ENCODE data around the gene MEGF9.

Gene MEGF9

DNA sequence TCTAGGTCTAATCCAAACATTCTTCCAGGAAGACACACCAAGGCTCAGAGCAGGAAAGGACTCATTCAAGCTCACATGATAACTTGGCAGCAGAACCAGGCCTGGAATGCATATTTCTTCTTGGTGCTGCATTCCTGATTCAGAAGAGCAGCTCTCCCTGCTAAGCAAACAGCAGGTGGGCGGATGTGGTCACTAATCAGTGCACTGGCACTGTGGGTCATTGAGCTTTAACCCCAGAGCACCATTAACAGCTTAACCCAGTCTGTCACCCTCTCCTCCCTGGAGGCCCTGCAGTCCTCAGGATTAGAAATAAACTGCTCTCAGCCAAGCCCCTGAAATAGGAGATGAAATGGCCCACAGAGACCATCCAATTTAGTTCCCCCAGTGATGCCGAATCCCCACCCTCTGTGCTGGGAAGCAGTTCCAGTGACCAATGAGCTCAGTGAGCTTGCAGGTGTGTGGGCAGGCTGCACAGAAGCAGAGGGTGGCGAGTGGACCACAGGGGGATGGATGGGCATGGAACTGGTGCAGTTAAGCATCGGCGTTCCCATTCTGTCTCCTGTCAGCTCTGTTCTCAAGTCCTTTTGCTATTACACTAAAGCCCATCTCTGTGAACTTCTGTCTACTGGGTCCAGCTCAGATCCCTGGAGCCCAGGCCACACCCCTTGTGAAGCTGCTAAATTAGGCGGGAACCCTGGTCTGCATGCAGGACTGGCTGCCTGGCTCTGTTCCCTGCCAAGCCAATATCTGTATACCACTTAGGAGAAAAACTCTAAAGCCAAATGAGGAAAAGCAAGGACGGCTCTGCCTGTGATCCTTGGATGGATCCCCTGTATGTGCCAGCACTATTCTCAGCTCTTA is 16.6 kb upstream of the MEGF9 start:
- Histone ChIP-seq H3K79me2 (ENCODE audit: control insufficient read depth, insufficient read depth, low read length, unreplicated experiment) (no peaks in the 10 kb centered on the region), H3K27me3 (ENCODE audit: insufficient read depth, low read length) (no peaks in the 10 kb centered on the region), H3K4me3 (ENCODE audit: low read depth, low read length) (no peak overlapping the region), H3K4me1 (ENCODE audit: control insufficient read depth, insufficient read depth, low read length, unreplicated experiment) (peaks cover 29% of the 10 kb centered on the region), H3K27ac (ENCODE audit: low read depth, low read length) (no peak overlapping the region), H3K36me3 (ENCODE audit: insufficient read depth, low read length) (no peaks in the 10 kb centered on the region), H2AFZ (ENCODE audit: low read length, unreplicated experiment) (no peak overlapping the region)

- H3K4me1 ChIP-seq (ENCODE audit: control insufficient read depth, insufficient read depth, low read length, unreplicated experiment) = peaks cover 22% of the 10 kb centered on the region
- H3K27ac ChIP-seq (ENCODE audit: low read depth, low read length) = no peak overlapping the region
- H2AFZ ChIP-seq (ENCODE audit: low read length, unreplicated experiment) = no peak overlapping the region
Measured at GRCh38 chr9:120729791-120730241, 15.5 kb upstream of the MEGF9 start.

DNA sequence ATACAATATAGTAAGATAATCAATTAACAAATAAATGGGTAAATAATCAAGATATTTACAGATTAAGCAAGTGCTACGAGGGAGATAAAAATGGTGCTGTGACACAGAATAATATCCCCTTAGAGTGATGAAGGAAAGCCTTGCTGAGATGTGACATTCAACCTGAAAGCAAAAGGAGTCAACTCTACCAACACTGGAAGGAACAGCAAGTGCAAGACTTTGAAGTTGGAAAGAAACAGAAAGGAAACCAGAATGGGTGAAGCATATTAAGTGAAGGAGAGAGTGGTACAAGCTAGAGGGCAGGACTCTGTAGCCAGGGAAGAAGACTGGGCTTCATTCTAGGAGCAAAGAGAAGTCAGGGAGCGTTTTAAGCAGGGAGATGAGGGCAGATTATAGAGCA is 12.2 kb upstream of the MEGF9 start:
- Histone ChIP-seq H3K4me1 (ENCODE audit: control insufficient read depth, insufficient read depth, low read length, unreplicated experiment) (peaks cover 18% of the 10 kb centered on the region), H3K36me3 (ENCODE audit: insufficient read depth, low read length) (no peaks in the 10 kb centered on the region), H3K27ac (ENCODE audit: low read depth, low read length) (no peak overlapping the region), H2AFZ (ENCODE audit: low read length, unreplicated experiment) (no peak overlapping the region), H3K27me3 (ENCODE audit: insufficient read depth, low read length) (no peaks in the 10 kb centered on the region), H3K79me2 (ENCODE audit: control insufficient read depth, insufficient read depth, low read length, unreplicated experiment) (no peaks in the 10 kb centered on the region), H3K4me3 (ENCODE audit: low read depth, low read length) (no peak overlapping the region)

More at GRCh38 chr9:120729791-120730241, 15.5 kb upstream of the MEGF9 start:
- Histone ChIP-seq H3K27me3 (ENCODE audit: insufficient read depth, low read length) (no peaks in the 10 kb centered on the region), H3K4me3 (ENCODE audit: low read depth, low read length) (no peak overlapping the region), H3K36me3 (ENCODE audit: insufficient read depth, low read length) (no peaks in the 10 kb centered on the region), H3K79me2 (ENCODE audit: control insufficient read depth, insufficient read depth, low read length, unreplicated experiment) (no peaks in the 10 kb centered on the region)

DNA sequence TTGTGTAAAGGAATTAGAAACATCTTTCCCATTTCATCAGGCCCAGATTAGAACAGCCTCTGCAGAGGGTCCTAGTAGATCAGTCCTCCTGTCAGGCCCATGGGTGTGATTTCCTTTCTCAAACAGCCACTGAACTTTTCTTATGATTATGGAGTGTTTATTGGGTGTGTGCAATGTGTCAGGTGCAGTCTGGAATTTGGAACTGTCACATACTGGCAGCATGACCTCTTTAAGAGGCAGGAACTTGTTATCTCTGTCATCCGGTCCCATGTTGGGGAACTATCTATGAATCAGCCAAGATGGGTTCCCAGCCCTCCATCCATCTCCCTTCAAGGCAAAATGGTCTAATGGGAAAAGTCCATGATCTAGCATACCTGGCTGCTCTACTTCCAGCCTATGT is 11.6 kb upstream of the MEGF9 start:
- H3K36me3 ChIP-seq (ENCODE audit: insufficient read depth, low read length) = no peaks in the 10 kb centered on the region
- peaks cover 12% of the 10 kb centered on the region for H3K4me1 ChIP-seq (ENCODE audit: control insufficient read depth, insufficient read depth, low read length, unreplicated experiment)
- no peaks in the 10 kb centered on the region for H3K79me2 ChIP-seq (ENCODE audit: control insufficient read depth, insufficient read depth, low read length, unreplicated experiment)
- no peaks in the 10 kb centered on the region for H3K27me3 ChIP-seq (ENCODE audit: insufficient read depth, low read length)
- no peak overlapping the region for H2AFZ ChIP-seq (ENCODE audit: low read length, unreplicated experiment)
- no peak overlapping the region for H3K27ac ChIP-seq (ENCODE audit: low read depth, low read length)
- H3K4me3 ChIP-seq (ENCODE audit: low read depth, low read length) = no peak overlapping the region

DNA sequence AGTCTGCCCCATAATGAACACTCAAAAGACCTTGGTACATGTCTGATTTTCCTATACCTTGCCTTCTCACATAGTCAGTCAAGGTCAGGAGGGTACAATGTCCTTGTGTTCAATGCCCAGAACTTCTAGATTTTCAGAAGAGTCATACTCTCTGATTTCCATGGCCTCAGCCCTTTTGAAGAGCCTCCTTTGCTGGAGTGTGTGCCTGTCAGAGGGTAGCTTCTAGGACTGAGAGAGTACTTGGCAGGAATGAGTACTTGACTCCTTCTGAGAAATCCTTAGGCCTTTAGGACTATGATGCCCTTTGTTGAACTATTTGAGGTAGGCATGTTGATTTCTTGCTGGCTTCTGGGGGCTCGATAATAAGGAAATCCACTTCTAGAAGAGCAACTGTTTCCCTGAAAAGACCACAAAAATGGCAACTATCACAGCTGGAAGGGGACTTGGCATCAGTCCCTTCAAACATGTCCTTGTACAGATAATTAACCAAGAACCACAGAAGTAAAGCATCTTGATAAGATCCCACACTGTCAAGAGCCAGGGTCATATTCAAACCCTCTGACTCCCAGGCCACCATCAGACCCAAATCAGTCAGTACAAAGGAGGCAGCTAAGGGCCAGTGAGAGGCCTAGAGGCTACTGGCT is 10.6 kb upstream of the MEGF9 start:
- peaks cover 4% of the 10 kb centered on the region for H3K4me1 ChIP-seq (ENCODE audit: control insufficient read depth, insufficient read depth, low read length, unreplicated experiment)
- no peak overlapping the region for H3K27ac ChIP-seq (ENCODE audit: low read depth, low read length)
- no peak overlapping the region for H2AFZ ChIP-seq (ENCODE audit: low read length, unreplicated experiment)
- no peak overlapping the region for H3K4me3 ChIP-seq (ENCODE audit: low read depth, low read length)
- no peaks in the 10 kb centered on the region for H3K36me3 ChIP-seq (ENCODE audit: insufficient read depth, low read length)
- no peaks in the 10 kb centered on the region for H3K79me2 ChIP-seq (ENCODE audit: control insufficient read depth, insufficient read depth, low read length, unreplicated experiment)
- no peaks in the 10 kb centered on the region for H3K27me3 ChIP-seq (ENCODE audit: insufficient read depth, low read length)

- H3K79me2 ChIP-seq (ENCODE audit: control insufficient read depth, insufficient read depth, low read length, unreplicated experiment) = no peaks in the 10 kb centered on the region
- H3K27me3 ChIP-seq (ENCODE audit: insufficient read depth, low read length) = no peaks in the 10 kb centered on the region
- no peak overlapping the region for H3K27ac ChIP-seq (ENCODE audit: low read depth, low read length)
Measured at GRCh38 chr9:120723565-120723964, 9.3 kb upstream of the MEGF9 start.

DNA sequence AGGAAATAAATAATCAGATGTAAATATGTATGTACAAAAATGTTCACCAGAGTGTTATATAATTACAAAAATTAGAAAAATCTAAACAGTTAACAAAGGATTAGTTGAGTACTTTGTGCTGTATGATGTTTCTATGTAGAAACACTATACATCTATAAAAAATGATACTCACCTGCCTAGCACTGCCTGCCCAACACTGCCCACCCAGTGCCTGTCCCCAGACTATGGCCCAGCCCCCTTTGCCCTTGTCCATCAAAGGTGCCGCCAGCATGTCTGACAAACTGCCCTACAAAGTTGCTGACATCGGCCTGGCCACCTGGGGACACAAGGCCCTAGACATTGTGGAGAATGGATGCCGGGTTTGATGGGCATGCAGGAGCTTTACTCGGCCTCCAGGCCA is 6.1 kb upstream of the MEGF9 start:
- Histone ChIP-seq H3K4me3 (ENCODE audit: low read depth, low read length) (no peak overlapping the region), H3K27ac (ENCODE audit: low read depth, low read length) (no peak overlapping the region), H2AFZ (ENCODE audit: low read length, unreplicated experiment) (no peak overlapping the region), H3K79me2 (ENCODE audit: control insufficient read depth, insufficient read depth, low read length, unreplicated experiment) (no peaks in the 10 kb centered on the region), H3K27me3 (ENCODE audit: insufficient read depth, low read length) (no peaks in the 10 kb centered on the region), H3K4me1 (ENCODE audit: control insufficient read depth, insufficient read depth, low read length, unreplicated experiment) (peaks cover 6% of the 10 kb centered on the region), H3K36me3 (ENCODE audit: insufficient read depth, low read length) (no peaks in the 10 kb centered on the region)

More at GRCh38 chr9:120723565-120723964, 9.3 kb upstream of the MEGF9 start:
- Histone ChIP-seq H3K4me1 (ENCODE audit: control insufficient read depth, insufficient read depth, low read length, unreplicated experiment) (no peaks in the 10 kb centered on the region), H3K36me3 (ENCODE audit: insufficient read depth, low read length) (no peaks in the 10 kb centered on the region), H3K4me3 (ENCODE audit: low read depth, low read length) (no peak overlapping the region), H2AFZ (ENCODE audit: low read length, unreplicated experiment) (no peak overlapping the region)

DNA sequence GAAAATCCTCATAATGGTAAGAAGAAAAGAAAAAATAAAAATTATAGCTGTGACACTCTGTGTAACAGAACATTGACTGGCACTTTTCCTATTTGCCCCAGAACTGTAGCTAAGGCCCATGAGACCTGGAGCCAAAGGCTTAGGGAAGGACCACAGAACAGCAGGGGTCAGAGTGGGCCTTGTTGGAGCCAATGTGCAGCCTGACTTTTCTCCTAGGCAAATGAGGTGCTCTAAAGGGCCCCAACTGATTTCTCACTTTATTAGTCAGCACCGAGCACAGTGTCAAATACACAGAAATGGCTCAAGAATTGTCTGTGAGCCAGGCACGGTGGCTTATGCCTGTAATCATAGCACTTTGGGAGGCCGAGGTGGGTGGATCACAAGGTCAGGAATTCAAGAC is 4.0 kb upstream of the MEGF9 start:
- no peak overlapping the region for H3K4me3 ChIP-seq (ENCODE audit: low read depth, low read length)
- no peaks in the 10 kb centered on the region for H3K27me3 ChIP-seq (ENCODE audit: insufficient read depth, low read length)
- H3K27ac ChIP-seq (ENCODE audit: low read depth, low read length) = no peak overlapping the region
- H3K36me3 ChIP-seq (ENCODE audit: insufficient read depth, low read length) = no peaks in the 10 kb centered on the region
- no peak overlapping the region for H2AFZ ChIP-seq (ENCODE audit: low read length, unreplicated experiment)
- H3K4me1 ChIP-seq (ENCODE audit: control insufficient read depth, insufficient read depth, low read length, unreplicated experiment) = peaks cover 12% of the 10 kb centered on the region
- H3K79me2 ChIP-seq (ENCODE audit: control insufficient read depth, insufficient read depth, low read length, unreplicated experiment) = peaks cover 6% of the 10 kb centered on the region

- Histone ChIP-seq H3K4me3 (ENCODE audit: low read depth, low read length) (no peak overlapping the region), H2AFZ (ENCODE audit: low read length, unreplicated experiment) (no peak overlapping the region)
Measured at GRCh38 chr9:120717176-120717575, 2.9 kb upstream of the MEGF9 start.

GRCh38 chr9:120716483-120716882 is 2.2 kb upstream of the MEGF9 start:
- Histone ChIP-seq H3K4me3 (ENCODE audit: low read depth, low read length) (no peak overlapping the region), H3K4me1 (ENCODE audit: control insufficient read depth, insufficient read depth, low read length, unreplicated experiment) (peaks cover 18% of the 10 kb centered on the region), H3K36me3 (ENCODE audit: insufficient read depth, low read length) (no peaks in the 10 kb centered on the region), H3K27ac (ENCODE audit: low read depth, low read length) (no peak overlapping the region), H3K79me2 (ENCODE audit: control insufficient read depth, insufficient read depth, low read length, unreplicated experiment) (peaks cover 10% of the 10 kb centered on the region), H3K27me3 (ENCODE audit: insufficient read depth, low read length) (no peaks in the 10 kb centered on the region), H2AFZ (ENCODE audit: low read length, unreplicated experiment) (no peak overlapping the region)

More at GRCh38 chr9:120717176-120717575, 2.9 kb upstream of the MEGF9 start:
- Histone ChIP-seq H3K27ac (ENCODE audit: low read depth, low read length) (no peak overlapping the region), H3K27me3 (ENCODE audit: insufficient read depth, low read length) (no peaks in the 10 kb centered on the region), H3K4me1 (ENCODE audit: control insufficient read depth, insufficient read depth, low read length, unreplicated experiment) (peaks cover 17% of the 10 kb centered on the region), H3K79me2 (ENCODE audit: control insufficient read depth, insufficient read depth, low read length, unreplicated experiment) (peaks cover 10% of the 10 kb centered on the region), H3K36me3 (ENCODE audit: insufficient read depth, low read length) (no peaks in the 10 kb centered on the region)

All from ACC112 (cell line).